K562 (cell line): ENCODE data around the gene HSF5. TPM values are rescaled to one million over a fixed set of nuclear protein-coding genes. Genes with fewer than 3 reads are reported as not detected.

Source experiments
- ATAC-seq: fragments of 200-7000 bp; cut with Tn5 transposase; 3 replicates; pipeline ENCODE4 v1.9.1; 2020; ENCODE audit warnings: moderate library complexity
- BruUV-seq: library from RNA; stranded (reverse); fragments of 400-500 nt; replicated peaks from 2 replicates; lab custom pipeline; 2021; lab: Mats Ljungman, UMichigan
- CTCF ChIA-PET: fragments of 300-600 bp; formaldehyde crosslinking; extraction: SDS; loops from one replicate; lab custom pipeline; 2021; ENCODE audit warnings: low intra/inter-chr PET ratio; lab: Yijun Ruan, JAX
- POLR2A ChIA-PET: fragments of 300-600, 350-650 bp; sonication (Branson Sonifier 250); formaldehyde crosslinking; extraction: SDS; loops from one replicate; lab custom pipeline; 2021; ENCODE audit warnings: antibody characterized with exemption, inconsistent platforms; lab: Yijun Ruan, JAX
- DNase-seq, 4 experiments: peaks; one replicate each; pipeline versions ENCODE4 v3.0.0 to v3.0.0-alpha.2; 2011 to 2018; ENCODE audit warnings: low spot score in 3 of 4, mixed read lengths in 3 of 4; ENCODE audit errors: extremely low read depth in 1 of 4
- FAIRE-seq: peaks from 2 replicates; lab custom pipeline; 2011; peaks lifted over from hg19 to GRCh38; lab: Jason Lieb, UNC
- H2AFZ ChIP-seq: 2 replicates; pipeline ENCODE4 v1.6.0; 2011; ENCODE audit warnings: low read depth, low read length, control low read depth, inconsistent platforms
- H3K27ac ChIP-seq: fragments of 200-600 bp; 3 replicates; pipeline ENCODE4 v1.8.0; 2011; ENCODE audit warnings: low read depth, mild to moderate bottlenecking, control low read depth, inconsistent platforms, low read length, moderate library complexity, mixed read lengths; ENCODE audit errors: extremely low read depth
- H3K27me3 ChIP-seq, 2 experiments: fragments of 300-600 bp in 1 of 2; 2 replicates in 1 of 2; 3 replicates in 1 of 2; pipeline versions ENCODE4 v1.6.0 to v1.8.0; 2011; ENCODE audit warnings: inconsistent platforms in 2 of 2, low read length in 2 of 2, mild to moderate bottlenecking in 1 of 2, mixed read lengths in 1 of 2, moderate library complexity in 1 of 2; ENCODE audit not compliant: control insufficient read depth in 2 of 2, insufficient read depth in 2 of 2
- H3K36me3 ChIP-seq: fragments of 300-600 bp; 3 replicates; pipeline ENCODE4 v1.8.0; 2011; ENCODE audit warnings: mild to moderate bottlenecking, low read length, inconsistent platforms; ENCODE audit not compliant: control insufficient read depth, insufficient read depth
- H3K4me1 ChIP-seq, 2 experiments: fragments of 200-600 bp in 1 of 2; replicated peaks in 1 of 2; 2 replicates in 1 of 2; 3 replicates in 1 of 2; pipeline versions ENCODE4 v1.5.1 to v1.8.0; 2011; ENCODE audit warnings: inconsistent platforms in 2 of 2, low read length in 2 of 2, mild to moderate bottlenecking in 1 of 2, mixed read lengths in 1 of 2, moderate library complexity in 1 of 2; ENCODE audit not compliant: control insufficient read depth in 2 of 2, insufficient read depth in 2 of 2
- H3K4me2 ChIP-seq: 2 replicates; pipeline ENCODE4 v1.6.1; 2011; ENCODE audit warnings: low read length, control low read depth, inconsistent platforms, mixed read lengths; ENCODE audit not compliant: insufficient read depth
- H3K4me3 ChIP-seq: fragments of 200-600 bp; sonication (generic), shearing (Covaris generic); 2 replicates; pipeline ENCODE4 v1.5.1; 2016; ENCODE audit warnings: control low read depth, inconsistent platforms
- H3K79me2 ChIP-seq: fragments of 200-600 bp; 3 replicates; pipeline ENCODE4 v1.8.0; 2011; ENCODE audit warnings: low read length, inconsistent platforms; ENCODE audit not compliant: control insufficient read depth, insufficient read depth
- H3K9ac ChIP-seq, 2 experiments: 2 replicates each; pipeline versions ENCODE4 v1.6.0 to v1.6.1; 2011; ENCODE audit warnings: low read depth in 2 of 2, low read length in 2 of 2, control low read depth in 1 of 2, inconsistent platforms in 1 of 2, mild to moderate bottlenecking in 1 of 2, mixed read lengths in 1 of 2; ENCODE audit not compliant: insufficient read depth in 1 of 2
- H3K9me1 ChIP-seq: one replicate; pipeline ENCODE4 v1.6.0; 2011; ENCODE audit warnings: inconsistent platforms, mild to moderate bottlenecking, low read length, moderate library complexity; ENCODE audit not compliant: control insufficient read depth, insufficient read depth
- H3K9me3 ChIP-seq: replicated peaks from 2 replicates; pipeline ENCODE4 v1.5.1; 2011; ENCODE audit warnings: low read depth, low read length, inconsistent platforms; ENCODE audit not compliant: control insufficient read depth, insufficient read depth
- H4K20me1 ChIP-seq: replicated peaks from 2 replicates; pipeline ENCODE4 v1.6.1; 2011; ENCODE audit warnings: low read length, inconsistent platforms, mixed read lengths; ENCODE audit not compliant: control insufficient read depth, insufficient read depth
- ATF1 ChIP-seq, 2 experiments: fragments of 450-650 bp in 1 of 2; IDR thresholded peaks; 2 replicates each; pipeline ENCODE4 v1.6.1; 2016; ENCODE audit warnings: missing compliant biosample characterization in 1 of 2, missing genetic modification characterization in 1 of 2
- EP400 ChIP-seq: fragments of 450-650 bp; IDR thresholded peaks from 2 replicates; pipeline ENCODE4 v1.6.1; 2017; ENCODE audit warnings: antibody characterized with exemption, mild to moderate bottlenecking, moderate library complexity
- IRF9 ChIP-seq: fragments of 450-650 bp; IDR thresholded peaks from 2 replicates; pipeline ENCODE4 v1.6.1; 2016; ENCODE audit warnings: missing biosample characterization, missing genetic modification characterization
- KDM4B ChIP-seq, 2 experiments: fragments of 450-650 bp in 1 of 2; sonication (generic) in 1 of 2; IDR thresholded peaks; 2 replicates each; pipeline ENCODE4 v1.6.1; 2016 to 2017; ENCODE audit warnings: borderline replicate concordance in 2 of 2, antibody characterized with exemption in 1 of 2, low read depth in 1 of 2, mild to moderate bottlenecking in 1 of 2
- NFE2 ChIP-seq: IDR thresholded peaks from 2 replicates; pipeline ENCODE4 v1.6.1; 2014; ENCODE audit warnings: antibody characterized with exemption, low read depth
- RAD51 ChIP-seq: fragments of 450-650 bp; IDR thresholded peaks from 2 replicates; pipeline ENCODE4 v1.7.1; 2016; ENCODE audit warnings: low read depth, mild to moderate bottlenecking, borderline replicate concordance
- RBFOX2 ChIP-seq: fragments of 200-400 bp; formaldehyde crosslinking; IDR thresholded peaks from 2 replicates; pipeline ENCODE4 v1.6.1; 2017; ENCODE audit warnings: low read depth, mild to moderate bottlenecking, low read length, moderate library complexity
- REST ChIP-seq, 2 experiments: fragments of 450-650 bp; formaldehyde crosslinking in 1 of 2; IDR thresholded peaks; 2 replicates each; pipeline versions ENCODE4 v1.4.0 to v1.6.1; 2014 to 2020; ENCODE audit warnings: mild to moderate bottlenecking in 2 of 2, borderline replicate concordance in 1 of 2, low read depth in 1 of 2
- SOX6 ChIP-seq: fragments of 450-650 bp; IDR thresholded peaks from 2 replicates; pipeline ENCODE4 v1.6.1; 2014; ENCODE audit warnings: mild to moderate bottlenecking
- ZC3H11A ChIP-seq: IDR thresholded peaks from 2 replicates; pipeline ENCODE4 v1.6.1; 2012; ENCODE audit warnings: low read depth, low read length, improper control_type of control experiment
- ZNF133 ChIP-seq: fragments of 250-450 bp; sonication (Bioruptor Pico); IDR thresholded peaks from 2 replicates; pipeline ENCODE4 v1.4.0; 2020; ENCODE audit warnings: mild to moderate bottlenecking
- WGBS: fragments of 100-300 bp; shearing (Covaris generic); methylation state at CpG from one replicate; pipeline ENCODE4 v1.1.6; 2016; ENCODE audit warnings: low coverage, mixed read lengths; ENCODE audit not compliant: insufficient coverage; ENCODE audit errors: missing lambda C conversion rate; 5-methylcytosine and 5-hydroxymethylcytosine counted together
- in situ Hi-C: fragments of 300-500 bp; cut with MboI; formaldehyde crosslinking; loops from 4 replicates; pipeline ENCODE4 v1.15.0; 2018; ENCODE audit warnings: inconsistent platforms, mixed read lengths
- intact Hi-C: fragments of 100-400 bp; cut with micrococcal nuclease; formaldehyde crosslinking; loops from 2 replicates; pipeline ENCODE4 v1.14.2; 2022
- polyA plus RNA-seq, 8 experiments: library from polyadenylated mRNA; depleted of rRNA in 4 of 8; stranded (reverse) in 5 of 8; unstranded in 3 of 8; fragments of >200 nt; fragmentation: Nextera tagmentation in 2 of 8; fragmentation: Illumina TruSeq in 1 of 8; extraction: Ambion mirVana in 2 of 8; extraction: Trizol in 1 of 8; gene quantifications; 2 replicates each; pipeline versions ENCODE4 v1.2.1 to v1.2.3, GENCODE V29; 2011 to 2014; ENCODE audit warnings: inconsistent platforms in 1 of 8, missing spikeins in 1 of 8
- total RNA-seq, 7 experiments: library from RNA; depleted of rRNA in 6 of 7; stranded (reverse); fragments of >200 nt in 6 of 7; fragmentation: Illumina TruSeq in 2 of 7; extraction: Trizol in 2 of 7; gene quantifications; 2 replicates each; pipeline versions ENCODE4 v1.2.1 to v1.2.3, GENCODE V29; 2011 to 2021; ENCODE audit warnings: low replicate concordance in 1 of 7

Gene HSF5
- total and polyA plus RNA-seq, 9 of the 15 experiments (the other 6 are each of a cell fraction or from before 2014, with no cell fraction given), result 0.04 TPM; not detected in 8

DNA sequence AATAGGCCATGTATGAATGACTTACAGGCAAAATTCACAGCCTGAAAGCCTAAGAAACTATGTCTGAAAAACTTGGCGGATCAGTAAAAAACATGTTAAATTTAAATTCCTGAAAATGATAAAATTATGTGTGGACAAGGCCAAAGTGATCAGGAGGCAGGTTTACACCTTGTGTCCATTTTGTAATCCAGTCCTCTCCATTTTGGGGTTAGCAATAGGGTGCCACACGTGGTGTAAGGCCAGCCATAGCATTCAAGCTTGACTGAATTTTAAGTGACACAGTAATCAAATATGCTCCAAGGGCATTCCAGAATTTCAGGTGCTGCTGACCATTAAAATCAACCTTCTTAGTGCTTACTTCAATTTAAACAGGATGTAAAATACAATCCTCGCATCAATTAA, 73.6 kb downstream of the HSF5 start:
- POLR2A ChIA-PET, result interaction anchor here (0.9 to 5.8 kb wide), 11 partner anchors 12 to 100 kb away, joined by 3 to 79 read pairs (median 6); partner anchors contain the start of gene SUPT4H1
- 36% methylated on average over 3 of the region's 3 CpGs for WGBS
- peak overlapping the region; percentile 32 for H3K4me2 ChIP-seq
- peak overlapping the region in 1 of 2 experiments; percentile 59; a peak in 2 of 4 replicates for H3K9ac ChIP-seq
- ATAC-seq (peak; percentile 66), FAIRE-seq (peak; percentile 75), DNase-seq (peak in 2 of 4 experiments; percentile 27 to 69)
- no peaks in the 10 kb centered on the region for H4K20me1 ChIP-seq
- H3K4me1 ChIP-seq, result peaks cover 4 to 11% of the 10 kb centered on the region in 2 experiments; a peak in 4 of 5 replicates
- in situ Hi-C loops (no loop called here), intact Hi-C loops (no loop called here)
- no TSS peak for BruUV-seq
- H3K27ac ChIP-seq, result peak overlapping the region; percentile 59
- H3K79me2 ChIP-seq, result peaks cover 53% of the 10 kb centered on the region
- H2AFZ ChIP-seq, result peak overlapping the region; percentile 73
- 0 out of 2 replicates have a peak overlapping the region, but pooled peaks have one; percentile 1 for H3K4me3 ChIP-seq
- no peaks in the 10 kb centered on the region for H3K9me1 ChIP-seq
- no peaks in the 10 kb centered on the region for H3K36me3 ChIP-seq
- H3K9me3 ChIP-seq, result no peaks in the 10 kb centered on the region
- no peaks in the 10 kb centered on the region for H3K27me3 ChIP-seq
- CTCF ChIA-PET, result no interaction called here
- TF ChIP-seq RBFOX2 (peak; percentile 52), NFE2 (no peak), RAD51 (peak; percentile 29; the same call in 1 of the 2 replicates), SOX6 (no peak), ZNF133 (CRISPR knock-in tag) (no peak), ATF1 (CRISPR knock-in tag; IDR thresholded peaks at IDR 0.05) (no peak), ATF1 (tag; IDR thresholded peaks at IDR 0.05) (0 out of 2 replicates have a peak, but pooled peaks have one; percentile 17), KDM4B (IDR thresholded peaks at IDR 0.05; ENCODE audit: borderline replicate concordance in 2 of 2, low read depth in 1 of 2) (no peak), EP400 (peak; percentile 60), REST (IDR thresholded peaks at IDR 0.05; ENCODE audit: borderline replicate concordance) (no peak), REST (CRISPR knock-in tag; IDR thresholded peaks at IDR 0.05; ENCODE audit: low read depth) (no peak), ZC3H11A (peak; percentile 26; the same call in 1 of the 2 replicates), IRF9 (tag) (no peak)
